GM19468 (cell line): ENCODE data around the gene ZNG1A.
"Not testable (repeated sequence)": the region's sequence is repeated elsewhere in the genome, so short reads cannot be mapped to it uniquely, and the experiment has no call there.

Experiments used
- ATAC-seq: cut with Tn5 transposase; IDR thresholded peaks from one replicate; pipeline ENCODE4 v1.9.1; 2021; ENCODE audit warnings: mild to moderate bottlenecking, moderate library complexity, moderate number of reproducible peaks; ENCODE audit not compliant: unreplicated experiment; ENCODE audit errors: extremely low read depth

ZNG1A gene

DNA sequence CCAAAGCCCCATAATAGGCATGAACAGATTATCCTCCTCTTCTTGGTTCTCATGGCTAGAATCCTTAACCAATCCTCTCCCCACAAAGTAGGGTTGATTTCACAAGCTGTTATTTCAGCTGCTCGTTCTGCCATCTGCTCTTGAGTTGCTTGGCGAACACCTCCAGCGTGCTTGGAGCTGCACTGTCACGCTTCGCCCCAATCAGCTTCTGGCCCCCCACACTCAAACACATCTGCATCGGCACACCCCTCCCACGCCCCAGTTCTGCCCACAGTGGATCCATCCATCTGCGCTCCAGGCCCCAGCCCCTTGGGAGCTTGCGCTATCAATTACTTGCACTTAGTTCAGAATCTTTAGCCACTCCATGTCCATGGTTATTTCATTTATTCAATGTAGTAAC lies 78.4 kb downstream of the ZNG1A start:
- ATAC-seq: not testable (repeated sequence)

DNA sequence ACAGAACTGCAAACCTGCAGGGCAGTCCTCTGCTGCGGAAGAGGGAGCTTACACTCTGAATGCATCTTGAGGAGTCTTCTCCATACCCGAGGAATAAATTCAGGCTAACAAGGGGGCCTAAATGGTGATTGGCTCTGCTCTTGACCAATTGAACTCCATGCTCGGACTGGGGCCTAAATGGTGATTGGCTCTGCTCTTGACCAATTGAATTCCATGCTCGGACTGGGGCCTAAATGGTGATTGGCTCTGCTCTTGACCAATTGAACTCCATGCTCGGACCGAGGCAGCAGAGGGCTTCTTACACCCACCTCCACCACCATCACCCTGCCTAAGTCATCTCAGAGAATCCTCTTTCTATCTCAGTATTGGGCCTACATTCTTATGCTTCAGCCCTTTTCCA lies 79.0 kb downstream of the ZNG1A start:
- ATAC-seq: not testable (repeated sequence)

DNA sequence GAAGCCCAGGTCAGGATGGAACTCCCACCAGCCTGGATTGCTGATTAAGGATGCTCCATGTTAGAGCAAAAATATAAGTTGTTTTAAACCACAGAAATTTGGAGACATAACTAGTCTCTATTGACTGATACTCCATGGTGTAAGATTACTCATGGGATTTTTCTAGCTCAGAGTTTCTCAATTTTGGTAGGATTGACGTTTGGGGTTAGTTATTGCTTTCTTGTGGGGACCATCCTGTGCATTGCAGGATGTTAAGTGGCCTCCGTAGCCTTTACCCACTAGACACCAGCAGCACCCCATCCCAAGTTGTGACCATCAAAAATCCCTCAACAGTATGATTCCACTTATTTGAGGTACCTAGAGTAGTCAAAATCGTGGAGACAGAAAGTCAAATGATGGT lies 80.1 kb downstream of the ZNG1A start:
- not testable (repeated sequence) for ATAC-seq

DNA sequence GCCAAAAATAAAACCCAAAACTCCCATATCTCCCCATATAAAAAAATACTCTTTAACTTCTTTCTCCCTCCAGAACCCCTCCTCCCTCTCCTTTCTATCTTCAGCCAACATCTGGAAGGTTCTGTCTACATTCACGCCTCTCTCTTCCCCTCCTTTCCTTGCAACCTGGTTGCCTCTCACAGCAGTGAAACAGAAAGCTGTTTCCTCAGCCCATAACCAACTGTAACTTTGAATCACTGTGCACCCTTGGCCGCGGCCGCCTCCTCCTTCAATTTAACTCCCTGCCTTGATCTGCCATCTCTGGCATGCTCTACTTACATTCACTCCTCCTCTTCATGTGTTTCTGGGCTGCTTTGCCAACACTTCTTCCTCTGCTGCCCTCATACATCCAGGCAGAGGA lies 83.9 kb downstream of the ZNG1A start:
- not testable (repeated sequence) for ATAC-seq

DNA sequence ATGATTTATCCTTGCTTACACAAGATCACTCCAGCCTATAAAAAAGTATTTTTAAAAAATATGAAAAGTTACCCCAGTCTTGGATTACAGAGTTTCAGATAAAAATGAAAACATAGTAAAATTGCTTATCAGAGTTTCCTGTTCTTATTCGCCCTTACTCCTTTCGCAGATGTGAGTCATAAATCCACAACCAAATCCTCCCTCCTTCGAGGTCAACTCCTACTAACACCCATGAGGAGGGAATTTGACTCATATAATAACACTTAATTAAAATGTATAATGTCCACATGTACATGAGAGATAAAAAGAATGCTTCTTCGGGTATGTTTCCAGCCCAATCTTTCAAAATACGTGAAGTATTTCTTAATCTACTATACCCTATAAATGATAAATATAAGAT lies 84.5 kb downstream of the ZNG1A start:
- not testable (repeated sequence) for ATAC-seq

DNA sequence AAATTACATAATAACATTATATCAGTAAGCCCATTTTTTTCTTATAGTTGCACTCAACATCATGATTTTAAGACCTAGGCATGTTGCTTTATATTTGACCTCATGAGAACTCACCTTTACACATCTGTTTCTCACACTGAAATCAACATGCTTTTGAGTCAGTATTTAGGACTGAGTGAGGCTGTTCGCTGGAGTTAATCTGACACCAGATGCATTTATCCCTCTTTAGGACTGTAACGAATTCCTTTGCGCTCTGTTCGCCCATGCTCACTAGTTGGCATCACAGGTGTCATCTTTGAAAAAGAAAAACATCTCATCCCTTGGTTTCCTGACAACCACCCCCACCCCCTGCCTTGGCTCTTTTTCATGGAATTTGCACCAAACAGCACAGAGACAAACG lies 84.9 kb downstream of the ZNG1A start:
- not testable (repeated sequence) for ATAC-seq

DNA sequence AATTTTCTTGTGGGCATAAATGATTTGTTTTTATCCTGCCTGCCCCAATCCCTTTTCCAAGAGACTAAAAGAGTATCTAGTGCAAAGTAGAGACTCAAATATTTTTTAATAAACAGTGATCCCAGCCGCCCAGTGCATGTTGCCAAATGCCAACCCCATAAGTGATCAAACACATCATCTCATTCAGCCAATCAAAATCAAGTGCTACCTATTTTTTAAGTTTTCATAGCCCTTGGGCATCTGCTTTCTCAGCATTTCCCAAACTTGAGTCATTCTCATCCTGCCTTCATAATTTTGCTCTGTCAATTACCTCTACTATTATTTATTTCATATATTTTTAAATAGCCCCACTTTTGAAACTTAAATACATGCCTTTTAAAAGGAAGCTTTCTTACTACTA lies 88.0 kb downstream of the ZNG1A start:
- ATAC-seq: not testable (repeated sequence)

DNA sequence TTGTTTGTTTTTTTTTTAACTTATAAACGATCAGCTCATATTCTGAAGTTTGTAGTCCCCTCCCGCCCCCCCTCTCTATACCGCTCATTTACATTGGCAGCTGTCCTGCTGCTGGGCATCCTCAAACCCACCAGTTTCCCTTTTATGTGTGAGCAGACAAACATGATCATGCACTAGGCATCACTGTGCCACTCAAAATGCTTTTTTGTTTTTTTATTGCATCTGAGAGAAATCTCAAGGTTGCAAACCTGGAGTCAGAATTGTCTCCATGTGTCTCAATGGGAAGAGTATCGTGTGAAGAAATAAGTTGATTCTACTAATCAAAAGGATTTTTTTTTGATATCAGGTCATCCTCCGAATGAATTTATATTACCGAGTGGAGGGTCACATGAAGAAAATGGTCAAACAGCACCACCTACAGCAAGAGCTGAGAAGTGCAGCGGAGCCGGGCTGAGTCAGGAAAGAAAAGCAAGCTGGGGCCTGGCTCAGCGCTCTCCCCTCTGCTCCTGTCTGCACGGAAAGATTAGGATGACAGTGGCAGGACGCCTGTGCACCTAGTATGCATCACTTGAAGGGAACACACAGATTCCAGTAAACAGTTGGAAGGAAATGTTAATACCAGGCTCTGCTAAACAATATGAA lies 90.3 kb downstream of the ZNG1A start:
- peak; percentile 48 for ATAC-seq

DNA sequence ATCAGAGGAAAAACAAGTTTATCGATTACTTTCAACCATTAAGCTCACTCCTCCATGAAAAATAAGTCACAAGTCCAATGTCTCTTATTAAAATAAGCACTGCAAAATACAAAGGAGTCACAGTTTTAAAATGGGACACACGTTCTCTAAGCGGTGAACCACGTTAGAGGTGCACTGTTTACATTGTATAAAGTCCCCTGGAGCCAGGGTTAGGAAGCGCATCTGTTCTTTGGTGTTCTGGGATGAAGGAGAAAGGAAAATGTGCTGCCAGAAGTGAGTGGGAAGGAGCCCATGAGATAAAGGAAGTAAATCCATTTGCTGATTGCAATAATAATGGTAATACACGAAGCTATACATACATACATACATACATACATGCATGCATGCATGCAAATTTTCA lies 91.0 kb downstream of the ZNG1A start:
- not testable (repeated sequence) for ATAC-seq

DNA sequence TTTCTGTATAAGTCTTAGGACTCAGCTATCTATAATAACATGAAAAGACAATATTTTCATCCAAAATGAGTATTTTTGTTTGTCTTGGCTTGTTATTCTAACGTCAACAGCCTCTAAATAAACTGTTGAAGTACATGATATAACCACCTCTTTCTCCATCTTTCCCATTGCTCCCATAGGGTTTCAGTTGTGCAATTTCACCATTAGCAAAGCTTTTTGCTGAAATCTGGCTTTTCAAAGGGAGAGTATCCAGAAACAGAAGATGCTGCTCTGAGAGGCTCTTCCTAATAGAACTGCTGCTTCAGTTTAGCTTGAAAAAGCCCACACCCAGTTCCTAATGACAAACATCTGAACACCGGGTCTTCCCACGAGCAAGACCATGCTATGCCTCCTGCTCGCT lies 91.8 kb downstream of the ZNG1A start:
- ATAC-seq: not testable (repeated sequence)

DNA sequence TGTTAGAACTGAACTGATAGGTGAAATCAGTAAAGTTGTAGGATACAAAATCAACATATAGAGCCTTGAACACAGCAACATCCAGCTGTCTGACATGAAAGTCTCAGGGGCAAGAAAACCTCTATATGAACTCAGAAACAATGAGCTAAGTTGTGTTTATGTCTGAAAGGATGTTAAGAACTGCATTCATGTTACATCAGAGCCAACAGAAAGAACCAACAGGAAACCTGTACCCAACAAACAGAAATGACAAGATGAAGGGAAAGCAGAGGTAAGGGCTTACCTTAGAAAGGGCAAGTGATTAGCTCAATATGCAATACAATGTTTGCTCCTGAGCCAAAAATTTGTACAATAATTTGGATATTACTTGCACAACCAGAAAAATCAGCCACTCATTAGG lies 92.2 kb downstream of the ZNG1A start:
- not testable (repeated sequence) for ATAC-seq

DNA sequence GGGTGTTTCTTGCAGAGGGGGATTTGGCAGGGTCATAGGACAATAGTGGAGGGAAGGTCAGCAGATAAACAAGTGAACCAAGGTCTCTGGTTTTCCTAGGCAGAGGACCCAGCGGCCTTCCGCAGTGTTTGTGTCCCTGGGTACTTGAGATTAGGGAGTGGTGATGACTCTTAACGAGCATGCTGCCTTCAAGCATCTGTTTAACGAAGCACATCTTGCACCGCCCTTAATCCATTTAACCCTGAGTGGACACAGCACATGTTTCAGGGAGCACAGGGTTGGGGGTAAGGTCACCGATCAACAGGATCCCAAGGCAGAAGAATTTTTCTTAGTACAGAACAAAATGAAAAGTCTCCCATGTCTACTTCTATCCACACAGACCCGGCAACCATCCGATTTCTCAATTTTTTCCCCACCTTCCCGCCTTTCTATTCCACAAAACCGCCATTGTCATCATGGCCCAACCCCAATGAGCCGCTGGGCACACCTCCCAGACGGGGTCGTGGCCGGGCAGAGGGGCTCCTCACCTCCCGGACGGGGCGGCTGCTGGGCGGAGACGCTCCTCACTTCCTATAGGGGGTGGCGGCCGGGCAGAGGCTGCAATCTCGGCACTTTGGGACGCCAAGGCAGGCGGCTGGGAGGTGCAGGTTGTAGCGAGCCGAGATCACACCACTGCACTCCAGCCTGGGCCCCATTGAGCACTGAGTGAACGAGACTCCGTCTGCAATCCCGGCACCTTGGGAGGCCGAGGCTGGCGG lies 95.7 kb downstream of the ZNG1A start:
- not testable (repeated sequence) for ATAC-seq

DNA sequence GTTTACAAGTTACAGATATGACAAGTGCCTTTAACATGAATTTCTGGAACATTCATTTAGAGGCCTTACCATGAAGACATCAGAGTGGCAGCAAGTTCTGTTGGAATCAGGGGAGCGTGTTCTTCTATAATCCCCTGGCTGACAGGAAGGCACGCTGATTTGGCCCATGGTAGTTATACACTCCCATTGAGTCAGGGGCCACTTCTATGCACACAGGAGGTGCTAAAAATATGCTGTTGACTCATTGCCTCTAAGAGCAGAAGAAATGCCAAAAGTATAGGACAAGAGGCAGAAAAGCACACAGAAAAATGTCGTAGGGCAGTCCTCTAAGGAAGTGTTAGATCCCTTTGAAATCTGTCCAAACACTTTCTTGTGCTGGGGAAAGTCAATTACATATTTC lies 100.5 kb downstream of the ZNG1A start:
- ATAC-seq: not testable (repeated sequence)

DNA sequence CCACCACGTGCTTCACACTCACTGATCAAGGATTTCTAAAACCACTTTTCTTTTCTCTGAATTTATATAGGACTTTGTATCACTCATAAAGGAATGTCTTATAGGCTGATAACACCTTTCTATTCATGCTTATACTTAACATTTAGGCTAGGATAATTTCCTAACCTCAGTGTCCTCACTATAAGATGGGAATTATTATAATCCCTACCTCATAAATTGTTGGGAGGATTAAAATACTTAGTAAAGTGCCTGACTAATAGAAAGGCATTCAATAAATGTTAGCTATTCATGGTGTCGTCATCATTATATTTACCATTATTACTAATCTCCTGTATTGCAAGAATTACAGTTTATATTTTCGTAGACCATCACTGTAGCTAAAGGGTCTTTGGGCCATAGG lies 102.5 kb downstream of the ZNG1A start:
- not testable (repeated sequence) for ATAC-seq

DNA sequence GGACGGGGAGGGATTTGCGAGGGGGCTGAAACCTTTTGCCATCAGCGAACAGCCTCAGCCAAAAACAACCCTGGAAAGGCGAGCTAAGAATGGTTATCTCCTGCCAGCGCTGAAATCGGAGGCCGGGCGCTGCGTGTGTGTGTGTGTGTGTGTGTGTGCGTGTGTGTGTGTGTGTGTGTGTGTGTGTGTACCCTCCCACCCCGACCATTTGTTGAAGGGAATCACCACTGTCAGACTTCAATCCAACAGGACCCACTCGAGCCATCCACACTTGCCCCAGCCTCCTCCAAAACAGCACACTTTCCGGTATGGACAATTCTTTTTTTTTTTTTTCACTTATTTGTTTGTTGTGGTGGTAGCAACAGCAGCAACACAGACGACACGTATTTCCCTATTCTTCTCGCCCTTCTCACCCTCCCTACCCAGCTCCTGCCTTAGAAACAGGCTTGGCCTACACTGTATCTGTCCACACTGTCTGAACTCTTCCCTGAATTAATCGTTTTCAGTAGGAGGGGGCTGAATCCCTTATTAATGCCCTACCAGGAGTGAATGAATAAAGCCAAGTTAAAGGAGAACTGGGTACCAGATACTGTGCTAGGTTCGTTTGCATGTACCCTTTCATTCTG lies 104.8 kb downstream of the ZNG1A start:
- ATAC-seq: not testable (repeated sequence)

DNA sequence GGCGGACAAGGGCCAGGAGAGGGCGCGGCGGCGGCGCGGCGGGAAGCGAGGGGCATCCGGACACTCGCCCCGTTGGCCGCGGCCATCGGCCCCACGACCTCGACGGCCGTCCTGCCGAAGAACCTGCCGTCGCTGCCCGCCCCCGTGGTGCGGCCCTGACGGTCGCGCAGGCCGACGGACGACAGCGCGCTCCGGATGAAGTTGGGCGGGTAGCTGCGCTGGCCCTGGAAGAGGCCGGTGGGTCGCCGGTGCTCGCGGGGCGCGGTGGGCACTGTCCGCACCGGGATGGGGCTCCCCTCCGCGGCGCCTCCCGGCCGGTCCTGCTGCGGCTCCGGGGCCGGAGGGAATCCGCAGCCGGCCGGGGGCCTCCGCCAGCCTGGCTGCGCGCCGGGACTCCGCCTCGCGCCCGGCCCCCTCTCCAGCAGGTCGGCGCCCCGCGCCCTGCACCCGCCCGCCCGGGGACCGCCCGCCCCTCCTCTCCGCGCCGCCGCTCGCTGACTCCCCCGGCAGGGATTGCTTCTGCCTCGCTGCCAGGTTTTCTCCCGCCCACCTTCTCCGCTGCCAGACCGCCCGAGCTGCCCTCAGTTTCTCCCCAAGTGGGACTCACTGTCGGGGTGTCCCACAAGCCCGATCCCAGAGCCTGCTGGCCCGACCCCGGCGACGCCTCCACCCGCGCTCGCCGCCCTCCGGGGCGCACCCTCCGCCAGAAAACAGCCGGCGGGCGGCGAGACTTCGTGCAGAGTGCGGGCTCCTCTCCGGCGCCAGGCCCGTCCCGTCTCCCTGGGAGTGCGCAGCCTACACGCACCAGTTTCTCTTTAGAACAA lies 105.6 kb downstream of the ZNG1A start:
- not testable (repeated sequence) for ATAC-seq
